ENCODE results near the gene KAT7. TPM values are rescaled to one million over a fixed set of nuclear protein-coding genes. Genes with fewer than 3 reads are reported as not detected.
"Not testable (repeated sequence)": the region's sequence is repeated elsewhere in the genome, so short reads cannot be mapped to it uniquely, and the experiment has no call there.

The KAT7 gene
- polyA plus RNA-seq, 3 donors = 17.5 to 28.1 (median 18.1) TPM

GRCh38 chr17:49756323-49757150 is 31.9 kb upstream of the KAT7 start:
- H3K4me3 Mint-ChIP-seq = no peak overlapping the region
- no peaks in the 10 kb centered on the region for H3K27me3 Mint-ChIP-seq (ENCODE audit: low read depth in 3 of 3)
- Histone ChIP-seq H2AFZ (ENCODE audit: insufficient read depth, low read depth, low read length, poor library complexity, severe bottlenecking) (no peak overlapping the region), H3K4me1 (ENCODE audit: control insufficient read depth in 1 of 2, insufficient read depth in 2 of 2, low read length in 2 of 2) (peaks cover 8 to 19% of the 10 kb centered on the region in 2 donors), H4K20me1 (ENCODE audit: insufficient read depth, low read length) (peaks cover 43% of the 10 kb centered on the region), H3K9me3 (replicated peaks in 1 of 2; ENCODE audit: control insufficient read depth in 1 of 2, insufficient read depth in 1 of 2, low read length in 2 of 2) (no peaks in the 10 kb centered on the region), H3K27ac (ENCODE audit: low read depth in 1 of 2, low read length in 2 of 2) (peak overlapping the region in 1 of 2 donors; percentile 53), H3K9ac (ENCODE audit: insufficient read depth, low read length, poor library complexity, severe bottlenecking) (no peak overlapping the region), H3K36me3 (replicated peaks in 1 of 2; ENCODE audit: control insufficient read depth in 1 of 2, insufficient read depth in 2 of 2, low read length in 2 of 2) (peaks cover 10 to 12% of the 10 kb centered on the region in 2 donors), H3K4me3 (replicated peaks in 1 of 3; ENCODE audit: low read depth in 2 of 3, low read length in 3 of 3) (no peak overlapping the region), H3K4me2 (replicated peaks; ENCODE audit: extremely low read depth, low read length, poor library complexity, severe bottlenecking) (no peak overlapping the region), H3K79me2 (ENCODE audit: insufficient read depth, low read length) (peaks cover 96% of the 10 kb centered on the region), H3K27me3 (ENCODE audit: control insufficient read depth in 2 of 2, insufficient read depth in 2 of 2, low read length in 2 of 2) (no peaks in the 10 kb centered on the region)
- H3K36me3 Mint-ChIP-seq = peaks cover 6 to 34% of the 10 kb centered on the region in 2 donors
- no peak for TF ChIP-seq CTCF (IDR thresholded peaks at IDR 0.05)
- DNase-seq = no peak
- WGBS (ENCODE audit: insufficient coverage) = 100% methylated on average over 3 of the region's 9 CpGs
- H3K4me1 Mint-ChIP-seq = peaks cover 61% of the 10 kb centered on the region
- no peaks in the 10 kb centered on the region for H3K9me3 Mint-ChIP-seq
- peak overlapping the region in 3 of 7 donors; percentile 58 to 77 (median 68) for H3K27ac Mint-ChIP-seq
- intact Hi-C loops (cut with micrococcal nuclease) = no loop called here

GRCh38 chr17:49757151-49757777 is 31.2 kb upstream of the KAT7 start:
- Mint-ChIP-seq H3K36me3 (peaks cover 6 to 34% of the 10 kb centered on the region in 2 donors), H3K4me3 (no peak overlapping the region), H3K9me3 (no peaks in the 10 kb centered on the region), H3K4me1 (peaks cover 66% of the 10 kb centered on the region), H3K27me3 (ENCODE audit: low read depth in 3 of 3) (no peaks in the 10 kb centered on the region), H3K27ac (peak overlapping the region in 2 of 7 donors; percentile 37 to 68)
- Histone ChIP-seq H3K4me2 (replicated peaks; ENCODE audit: extremely low read depth, low read length, poor library complexity, severe bottlenecking) (no peak overlapping the region), H3K36me3 (replicated peaks in 1 of 2; ENCODE audit: control insufficient read depth in 1 of 2, insufficient read depth in 2 of 2, low read length in 2 of 2) (peaks cover 10 to 12% of the 10 kb centered on the region in 2 donors), H3K79me2 (ENCODE audit: insufficient read depth, low read length) (peaks cover 97% of the 10 kb centered on the region), H3K4me3 (replicated peaks in 1 of 3; ENCODE audit: low read depth in 2 of 3, low read length in 3 of 3) (no peak overlapping the region), H3K9ac (ENCODE audit: insufficient read depth, low read length, poor library complexity, severe bottlenecking) (no peak overlapping the region), H3K27ac (ENCODE audit: low read depth in 1 of 2, low read length in 2 of 2) (peak overlapping the region in 1 of 2 donors; percentile 53), H3K9me3 (replicated peaks in 1 of 2; ENCODE audit: control insufficient read depth in 1 of 2, insufficient read depth in 1 of 2, low read length in 2 of 2) (no peaks in the 10 kb centered on the region), H4K20me1 (ENCODE audit: insufficient read depth, low read length) (peaks cover 43% of the 10 kb centered on the region), H2AFZ (ENCODE audit: insufficient read depth, low read depth, low read length, poor library complexity, severe bottlenecking) (no peak overlapping the region), H3K4me1 (ENCODE audit: control insufficient read depth in 1 of 2, insufficient read depth in 2 of 2, low read length in 2 of 2) (peaks cover 15 to 26% of the 10 kb centered on the region in 2 donors), H3K27me3 (ENCODE audit: control insufficient read depth in 2 of 2, insufficient read depth in 2 of 2, low read length in 2 of 2) (no peaks in the 10 kb centered on the region)
- TF ChIP-seq CTCF (IDR thresholded peaks at IDR 0.05) = no peak
- no peak for DNase-seq
- intact Hi-C loops (cut with micrococcal nuclease) = no loop called here
- WGBS (ENCODE audit: insufficient coverage) = 100% methylated on average over 1 of the region's 6 CpGs

GRCh38 chr17:49758464-49759010 is 29.9 kb upstream of the KAT7 start:
- H3K27ac Mint-ChIP-seq; H3K27me3 ChIP-seq (ENCODE audit: control insufficient read depth in 2 of 2, insufficient read depth in 2 of 2, low read length in 2 of 2); H3K9me3 Mint-ChIP-seq; H3K9ac ChIP-seq (ENCODE audit: insufficient read depth, low read length, poor library complexity, severe bottlenecking); H3K9me3 ChIP-seq (replicated peaks in 1 of 2; ENCODE audit: control insufficient read depth in 1 of 2, insufficient read depth in 1 of 2, low read length in 2 of 2); H2AFZ ChIP-seq (ENCODE audit: insufficient read depth, low read depth, low read length, poor library complexity, severe bottlenecking); H3K27ac ChIP-seq (ENCODE audit: low read depth in 1 of 2, low read length in 2 of 2); H3K27me3 Mint-ChIP-seq (ENCODE audit: low read depth in 3 of 3); H3K4me3 ChIP-seq (replicated peaks in 1 of 3; ENCODE audit: low read depth in 2 of 3, low read length in 3 of 3); intact Hi-C loops (cut with micrococcal nuclease); H3K4me3 Mint-ChIP-seq; H3K4me2 ChIP-seq (replicated peaks; ENCODE audit: extremely low read depth, low read length, poor library complexity, severe bottlenecking); DNase-seq: not testable (repeated sequence)
- Histone ChIP-seq H4K20me1 (ENCODE audit: insufficient read depth, low read length) (peaks cover 39% of the 10 kb centered on the region), H3K4me1 (ENCODE audit: control insufficient read depth in 1 of 2, insufficient read depth in 2 of 2, low read length in 2 of 2) (peaks cover 24 to 39% of the 10 kb centered on the region in 2 donors), H3K36me3 (replicated peaks in 1 of 2; ENCODE audit: control insufficient read depth in 1 of 2, insufficient read depth in 2 of 2, low read length in 2 of 2) (peaks cover 10 to 12% of the 10 kb centered on the region in 2 donors), H3K79me2 (ENCODE audit: insufficient read depth, low read length) (peaks cover 97% of the 10 kb centered on the region)
- no CpG with 5 or more reads among the region's 8 CpGs for WGBS (ENCODE audit: insufficient coverage)
- Mint-ChIP-seq H3K36me3 (peaks cover 6 to 26% of the 10 kb centered on the region in 2 donors), H3K4me1 (peaks cover 69% of the 10 kb centered on the region)

All from CD14-positive monocyte (primary cell).